Stimulated activated effector memory CD8-positive, alpha-beta T cell treated with anti-CD3 and anti-CD28 coated beads, Interleukin-12 subunit alpha, Interleukin-12 subunit beta, amount 100 ng/mL, for 72 hours (primary cell): Measurements from ENCODE around the gene CARHSP1.
"Not testable (repeated sequence)": the region's sequence is repeated elsewhere in the genome, so short reads cannot be mapped to it uniquely, and the experiment has no call there.

Experiments used
- ATAC-seq: fragments of 150-1000 bp; cut with Tn5 transposase; 2 replicates; pipeline ENCODE4 v1.10.0; 2021
- DNase-seq, 2 donors: peaks; one replicate each; pipeline ENCODE4 v3.0.0; 2021 to 2022; ENCODE audit warnings: low spot score in 2 of 2
- H3K27ac Mint-ChIP-seq: one replicate; pipeline ENCODE4 v1.8.0; 2022; ENCODE audit warnings: mild to moderate bottlenecking, mixed read lengths
- H3K36me3 Mint-ChIP-seq: one replicate; pipeline ENCODE4 v1.8.0; 2022; ENCODE audit warnings: mild to moderate bottlenecking, mixed read lengths
- H3K4me1 Mint-ChIP-seq: one replicate; pipeline ENCODE4 v1.8.0; 2022; ENCODE audit warnings: mixed read lengths
- H3K4me3 Mint-ChIP-seq: one replicate; pipeline ENCODE4 v1.8.0; 2022; ENCODE audit warnings: mild to moderate bottlenecking, mixed read lengths
- H3K9me3 Mint-ChIP-seq: one replicate; pipeline ENCODE4 v1.8.0; 2022; ENCODE audit warnings: mixed read lengths

The CARHSP1 gene

DNA sequence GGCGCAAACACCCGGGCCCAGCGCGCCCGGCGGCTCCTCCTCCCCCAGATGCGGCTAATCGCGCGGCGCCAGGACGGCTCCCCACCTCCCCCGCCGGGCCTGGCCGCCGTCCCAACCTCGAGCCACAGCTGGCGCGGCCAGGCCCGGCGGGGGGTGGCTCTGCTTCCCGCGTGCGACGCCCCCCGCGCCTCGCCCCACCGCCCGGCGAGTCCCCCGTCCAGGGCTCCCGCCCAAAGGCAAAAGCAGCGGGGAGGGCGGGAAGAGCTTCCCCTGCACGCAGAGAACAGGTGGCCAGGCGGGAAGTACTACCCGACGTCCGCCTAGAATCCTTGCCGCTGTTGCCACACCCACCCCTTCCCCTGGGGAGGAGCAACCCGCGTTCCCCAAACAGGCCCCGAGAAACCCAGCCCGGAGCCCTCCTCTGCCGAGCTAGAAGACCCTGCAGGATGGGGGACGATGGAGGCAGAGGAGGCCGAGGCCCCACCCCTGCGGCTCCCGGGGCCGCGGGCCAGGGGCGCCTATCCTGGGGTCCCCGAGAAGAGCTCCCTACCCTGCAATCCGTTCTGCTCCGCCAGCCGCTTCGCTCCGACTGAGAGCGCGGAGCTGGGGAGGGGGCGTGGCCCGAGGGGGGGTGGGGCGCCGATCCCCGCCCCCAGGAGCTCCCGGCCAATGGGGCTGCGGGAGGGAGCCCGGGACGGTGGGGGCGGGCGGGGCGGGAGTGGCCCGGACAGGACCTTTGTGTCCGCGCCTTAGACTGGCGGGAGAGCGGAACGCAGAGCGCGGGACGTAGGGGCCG is at the start of gene CARHSP1:
TSS of gene CARHSP1 (minus strand) at position 591 of the 796 bp plus-strand sequence. CDS start 9,678 bp downstream, outside the sequence.
- Mint-ChIP-seq H3K36me3 (peaks cover 42% of the 10 kb centered on the region), H3K9me3 (no peaks in the 10 kb centered on the region), H3K4me3 (peak within 1 kb of the TSS; percentile 95), H3K27ac (peak within 1 kb of the TSS; percentile 93), H3K4me1 (peaks cover 51% of the 10 kb centered on the region)
- DNase-seq (peak; percentile 81 to 94), ATAC-seq (peak; percentile 84)

DNA sequence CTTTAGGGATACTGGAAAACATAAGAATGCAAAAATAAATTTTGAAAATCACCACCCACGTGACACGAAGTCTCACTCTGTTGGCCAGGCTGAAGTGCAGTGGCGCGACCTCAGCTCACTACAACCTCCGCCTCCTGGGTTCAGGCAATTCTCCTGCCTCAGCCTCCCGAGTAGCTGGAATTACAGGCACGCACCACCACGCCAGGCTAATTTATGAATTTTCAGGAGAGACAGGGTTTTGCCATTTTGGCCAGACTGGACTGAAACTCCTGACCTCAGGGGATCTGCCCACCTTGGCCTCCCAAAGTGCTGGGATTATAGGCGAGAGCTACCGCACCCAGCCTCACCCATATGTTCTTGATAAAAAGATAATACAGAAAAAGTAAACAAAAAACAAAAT is 48.5 kb upstream of the CARHSP1 start:
- H3K4me1 Mint-ChIP-seq, result peaks cover 39% of the 10 kb centered on the region
- not testable (repeated sequence) for H3K27ac Mint-ChIP-seq, H3K9me3 Mint-ChIP-seq, H3K4me3 Mint-ChIP-seq, DNase-seq, ATAC-seq
- H3K36me3 Mint-ChIP-seq, result peaks cover 100% of the 10 kb centered on the region

DNA sequence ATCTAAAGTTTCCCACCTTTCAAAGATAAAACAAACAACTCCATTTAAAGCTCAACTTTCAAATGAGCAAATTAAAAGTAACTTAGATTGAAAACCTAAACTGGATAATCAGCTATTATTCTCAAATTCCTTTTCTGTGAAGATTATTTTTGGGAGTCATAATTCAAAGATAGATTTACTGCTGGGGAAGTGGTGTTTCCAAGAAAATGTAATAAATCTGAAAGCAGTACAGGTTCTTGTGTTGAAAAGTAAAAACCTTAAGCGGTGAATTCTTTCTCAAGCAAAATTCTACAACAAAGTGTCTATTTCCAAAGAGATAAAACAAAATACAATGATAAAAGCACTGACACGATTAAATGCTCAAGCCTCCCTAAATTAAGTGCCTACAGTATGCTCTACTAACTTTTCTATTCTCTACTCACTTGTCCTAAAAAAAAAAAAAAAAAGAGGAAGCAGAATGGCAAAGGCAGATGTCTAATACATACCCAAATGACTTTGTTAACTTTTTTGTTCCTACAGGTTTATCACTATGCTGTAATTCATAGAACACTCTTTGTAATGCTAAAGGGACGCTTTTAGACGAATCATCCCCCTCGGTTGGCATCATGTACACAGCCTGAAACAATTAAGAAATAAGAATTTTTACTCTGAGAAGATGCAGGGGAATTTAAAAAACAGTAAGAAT is 47.9 kb upstream of the CARHSP1 start:
- ATAC-seq, result no peak
- peaks cover 39% of the 10 kb centered on the region for H3K4me1 Mint-ChIP-seq

DNA sequence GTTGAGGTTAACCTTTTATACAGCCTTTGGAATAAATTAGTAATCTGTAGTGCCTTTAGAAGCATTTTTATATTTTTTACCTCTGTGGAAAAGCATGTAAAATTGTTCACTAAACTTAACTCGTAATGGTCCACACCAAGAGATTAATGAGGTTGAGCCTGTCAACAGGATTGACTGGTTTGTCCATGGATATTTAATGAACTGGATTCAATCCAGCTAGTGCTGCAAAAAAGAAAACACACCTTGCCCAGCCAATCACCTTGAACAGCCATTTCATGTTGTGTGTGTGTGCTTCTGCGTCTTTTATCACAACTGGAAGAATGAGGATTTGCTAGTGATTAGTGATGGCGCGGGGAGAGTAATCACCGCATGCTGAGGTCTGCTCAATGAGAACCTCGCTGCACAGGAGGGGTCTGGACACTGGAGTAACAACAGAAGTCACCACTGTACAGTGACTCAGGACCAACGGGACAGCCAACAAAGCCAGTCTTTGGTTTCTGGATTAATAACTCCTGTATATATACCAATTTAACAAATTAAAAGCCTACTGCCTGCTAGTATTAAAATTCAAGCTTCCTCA is 47.0 kb upstream of the CARHSP1 start:
- Mint-ChIP-seq H3K9me3 (no peaks in the 10 kb centered on the region), H3K27ac (peak overlapping the region; percentile 43), H3K4me3 (no peak overlapping the region), H3K4me1 (peaks cover 39% of the 10 kb centered on the region), H3K36me3 (peaks cover 100% of the 10 kb centered on the region)
- ATAC-seq, result no peak
- no peak for DNase-seq

More for the DNA sequence above, 47.9 kb upstream of the CARHSP1 start:
- Mint-ChIP-seq H3K27ac (peak overlapping the region; percentile 43), H3K36me3 (peaks cover 100% of the 10 kb centered on the region), H3K9me3 (no peaks in the 10 kb centered on the region), H3K4me3 (no peak overlapping the region)
- DNase-seq, result no peak

DNA sequence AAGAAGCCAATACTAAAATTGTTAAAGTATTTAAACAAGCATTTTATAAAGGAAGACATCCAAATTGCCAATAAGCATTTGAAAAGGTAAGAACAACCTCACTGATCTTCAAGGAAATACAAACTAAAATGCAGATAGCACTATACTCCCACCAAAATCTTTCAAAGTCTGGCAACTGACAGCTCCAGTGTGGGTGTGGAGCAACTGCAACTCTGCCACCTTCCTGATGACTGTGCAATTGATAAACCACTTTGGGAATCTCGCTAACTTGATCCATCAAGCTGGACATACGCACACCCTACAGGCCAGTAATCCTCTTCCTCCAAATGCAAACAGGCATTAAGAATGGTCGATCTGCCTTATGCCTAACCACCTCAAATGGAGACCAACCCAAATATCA is 45.3 kb upstream of the CARHSP1 start:
- H3K4me3 Mint-ChIP-seq, result no peak overlapping the region
- no peak for DNase-seq
- peaks cover 100% of the 10 kb centered on the region for H3K36me3 Mint-ChIP-seq
- no peak for ATAC-seq
- peak overlapping the region; percentile 6 for H3K27ac Mint-ChIP-seq
- H3K4me1 Mint-ChIP-seq, result peaks cover 26% of the 10 kb centered on the region
- no peaks in the 10 kb centered on the region for H3K9me3 Mint-ChIP-seq

DNA sequence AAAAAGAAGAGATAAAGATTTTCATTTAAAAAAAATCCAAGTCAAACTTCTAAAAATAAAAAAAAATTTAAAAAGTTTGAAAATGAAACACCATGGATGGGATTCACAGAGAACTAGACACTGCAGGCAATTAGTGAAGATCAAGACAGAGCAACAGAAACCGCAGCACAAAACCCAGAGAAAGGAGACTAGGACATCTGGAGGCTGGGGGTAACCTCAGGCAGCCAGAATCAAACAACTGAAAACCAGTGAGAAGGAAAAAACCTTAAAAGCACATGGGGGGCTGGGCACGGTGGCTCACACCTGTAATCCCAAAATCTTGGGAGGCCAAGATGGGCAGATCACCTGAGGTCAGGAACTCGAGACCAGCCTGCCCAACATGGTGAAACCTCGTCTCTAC is 44.0 kb upstream of the CARHSP1 start:
- H3K9me3 Mint-ChIP-seq, result no peaks in the 10 kb centered on the region
- peak overlapping the region; percentile 6 for H3K27ac Mint-ChIP-seq
- DNase-seq, result no peak
- no peak for ATAC-seq
- H3K4me1 Mint-ChIP-seq, result peaks cover 22% of the 10 kb centered on the region
- peaks cover 100% of the 10 kb centered on the region for H3K36me3 Mint-ChIP-seq
- H3K4me3 Mint-ChIP-seq, result no peak overlapping the region

DNA sequence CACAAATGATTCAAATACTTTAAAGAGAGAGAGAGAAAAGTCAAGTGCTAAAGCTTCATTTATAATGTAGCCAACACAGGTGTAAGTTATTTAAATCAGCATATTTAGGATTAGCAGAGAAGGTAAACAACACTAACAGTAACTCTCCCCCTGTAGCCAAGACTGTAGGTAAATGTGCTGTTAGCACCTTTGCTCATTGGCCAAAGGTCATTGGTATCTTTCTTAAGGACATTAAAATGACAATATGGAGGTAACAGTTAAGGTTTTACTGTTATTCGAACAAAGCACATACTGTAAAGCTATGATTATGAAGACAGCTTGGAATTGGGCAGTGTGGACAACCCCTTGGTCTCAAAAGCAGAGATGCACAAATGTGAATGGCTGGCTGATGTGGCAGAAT is 42.0 kb upstream of the CARHSP1 start:
- DNase-seq (no peak), ATAC-seq (no peak)
- H3K4me1 Mint-ChIP-seq, result peaks cover 22% of the 10 kb centered on the region
- H3K4me3 Mint-ChIP-seq, result no peak overlapping the region
- H3K36me3 Mint-ChIP-seq, result peaks cover 100% of the 10 kb centered on the region
- peak overlapping the region; percentile 91 for H3K27ac Mint-ChIP-seq
- H3K9me3 Mint-ChIP-seq, result no peaks in the 10 kb centered on the region

DNA sequence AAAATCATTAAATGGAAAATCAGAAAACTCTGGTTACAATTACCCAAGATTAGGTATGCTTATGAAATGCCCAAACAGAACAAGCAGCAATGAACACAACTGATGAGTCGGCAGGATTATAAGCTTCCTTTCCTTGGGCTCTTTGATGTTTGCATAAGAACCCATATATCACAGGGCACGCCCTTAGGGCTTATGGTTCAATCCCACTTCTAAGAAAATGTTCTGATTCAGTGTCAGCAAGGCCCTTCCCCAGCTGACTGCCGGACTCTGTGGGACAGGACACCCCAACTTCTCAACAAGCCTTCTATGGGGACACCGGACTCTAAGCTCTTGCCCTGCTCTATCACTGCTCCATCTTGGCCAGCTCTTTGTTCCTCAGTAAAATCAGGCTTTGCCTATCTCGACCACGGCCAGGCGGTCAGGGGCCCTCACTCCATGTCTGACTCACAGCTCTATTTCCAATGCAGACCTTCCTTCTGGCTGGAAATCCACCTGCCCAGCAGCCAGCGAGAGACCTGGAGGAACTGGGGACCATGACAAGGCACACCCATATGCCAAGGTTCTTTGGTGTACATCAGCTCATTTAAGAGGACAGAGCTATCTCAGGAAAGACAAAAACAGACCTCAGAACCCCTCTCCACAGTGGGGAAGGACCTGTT is 40.1 kb upstream of the CARHSP1 start:
- Mint-ChIP-seq H3K27ac (peak overlapping the region; percentile 29), H3K4me1 (peaks cover 22% of the 10 kb centered on the region), H3K9me3 (no peaks in the 10 kb centered on the region), H3K4me3 (no peak overlapping the region), H3K36me3 (peaks cover 100% of the 10 kb centered on the region)
- ATAC-seq, result no peak
- DNase-seq, result no peak

DNA sequence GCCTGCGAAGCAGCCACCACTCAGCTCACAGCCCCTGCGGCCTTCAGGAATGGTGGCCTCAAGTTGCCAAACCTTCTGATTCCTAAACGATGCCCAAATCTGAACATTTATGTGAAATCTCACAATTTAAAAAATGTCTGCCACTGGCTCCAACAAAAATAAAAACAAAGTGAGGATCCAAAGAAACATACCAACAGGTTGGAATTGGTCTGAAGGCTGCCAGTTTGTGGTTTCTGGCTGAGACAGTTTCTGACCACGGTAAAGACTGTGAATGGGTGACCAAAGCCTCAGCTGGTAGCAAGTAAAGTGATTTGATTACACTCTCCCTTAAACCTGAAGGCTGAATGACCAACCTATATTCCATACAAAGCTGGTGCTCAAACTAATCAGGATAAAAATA is 38.3 kb upstream of the CARHSP1 start:
- Mint-ChIP-seq H3K36me3 (peaks cover 100% of the 10 kb centered on the region), H3K27ac (peak overlapping the region; percentile 63), H3K4me3 (no peak overlapping the region), H3K9me3 (no peaks in the 10 kb centered on the region), H3K4me1 (peaks cover 16% of the 10 kb centered on the region)
- ATAC-seq (no peak), DNase-seq (no peak)

DNA sequence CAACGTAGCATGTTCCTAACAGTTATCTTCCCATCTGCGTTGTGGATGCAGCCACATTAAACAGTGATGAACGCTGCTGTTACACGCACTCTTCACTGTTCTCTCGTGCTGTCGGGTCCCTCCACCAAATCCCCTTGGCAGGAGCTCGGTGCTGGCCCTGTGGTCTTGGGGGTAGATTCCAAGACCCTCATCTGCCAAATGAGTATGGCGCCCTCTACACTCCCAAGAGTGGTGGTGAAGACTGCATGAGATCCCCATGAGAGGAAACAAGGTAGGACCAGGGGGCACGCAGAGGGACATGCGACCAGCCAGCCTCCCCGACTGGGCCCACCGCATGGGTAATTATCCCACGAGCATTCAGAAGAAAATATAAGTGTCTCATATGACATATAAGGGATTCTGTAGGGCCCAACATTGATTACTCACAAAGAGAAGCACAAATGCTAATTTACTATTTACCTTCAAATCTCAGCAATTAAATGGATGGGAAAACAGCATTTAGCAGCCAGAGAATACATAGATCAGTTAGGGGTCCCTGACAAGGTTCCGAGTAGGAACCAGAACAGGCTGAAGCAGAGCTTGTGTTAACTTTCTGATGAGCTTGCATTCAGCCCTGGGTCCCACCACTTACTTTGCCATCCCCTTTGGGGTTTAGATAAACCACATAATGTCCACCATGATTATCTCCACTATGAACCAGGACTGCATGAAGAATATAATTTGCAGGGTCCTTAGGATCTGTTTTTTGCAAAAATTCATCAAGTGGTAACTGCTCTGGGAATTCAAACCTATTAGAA is 37.2 kb upstream of the CARHSP1 start:
- Mint-ChIP-seq H3K36me3 (peaks cover 100% of the 10 kb centered on the region), H3K4me3 (no peak overlapping the region), H3K9me3 (no peaks in the 10 kb centered on the region), H3K27ac (no peak overlapping the region), H3K4me1 (peaks cover 9% of the 10 kb centered on the region)
- DNase-seq (no peak), ATAC-seq (no peak)

DNA sequence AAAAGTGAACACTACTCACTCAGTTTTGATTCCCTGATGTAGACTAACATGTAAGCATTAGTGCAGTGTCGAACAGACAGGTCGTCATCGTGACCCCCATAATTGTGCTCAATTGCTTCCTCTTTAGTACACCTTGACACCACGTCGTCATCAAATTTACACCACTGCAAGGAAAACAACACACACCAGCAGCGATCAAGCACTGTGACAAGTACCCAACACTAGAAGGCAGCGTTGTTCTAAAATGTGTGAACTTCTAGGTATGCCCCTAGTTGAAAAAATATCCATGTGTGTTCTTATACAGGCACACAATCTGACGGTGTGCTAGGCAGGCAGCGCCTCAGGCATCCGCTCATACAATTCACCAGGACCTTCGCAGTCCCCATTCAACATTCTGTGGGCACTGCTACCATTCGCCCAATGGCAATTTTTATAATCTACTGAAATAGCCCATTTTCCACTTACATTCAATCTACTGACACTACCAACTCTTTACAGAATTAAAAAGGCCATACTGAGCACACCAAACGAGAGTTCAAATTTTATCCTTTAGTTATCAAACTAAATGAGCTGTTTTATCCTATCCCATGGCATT is 36.5 kb upstream of the CARHSP1 start:
- H3K9me3 Mint-ChIP-seq, result no peaks in the 10 kb centered on the region
- DNase-seq (no peak), ATAC-seq (peak; percentile 60)
- H3K4me3 Mint-ChIP-seq, result no peak overlapping the region
- no peak overlapping the region for H3K27ac Mint-ChIP-seq
- peaks cover 100% of the 10 kb centered on the region for H3K36me3 Mint-ChIP-seq
- H3K4me1 Mint-ChIP-seq, result peaks cover 7% of the 10 kb centered on the region

DNA sequence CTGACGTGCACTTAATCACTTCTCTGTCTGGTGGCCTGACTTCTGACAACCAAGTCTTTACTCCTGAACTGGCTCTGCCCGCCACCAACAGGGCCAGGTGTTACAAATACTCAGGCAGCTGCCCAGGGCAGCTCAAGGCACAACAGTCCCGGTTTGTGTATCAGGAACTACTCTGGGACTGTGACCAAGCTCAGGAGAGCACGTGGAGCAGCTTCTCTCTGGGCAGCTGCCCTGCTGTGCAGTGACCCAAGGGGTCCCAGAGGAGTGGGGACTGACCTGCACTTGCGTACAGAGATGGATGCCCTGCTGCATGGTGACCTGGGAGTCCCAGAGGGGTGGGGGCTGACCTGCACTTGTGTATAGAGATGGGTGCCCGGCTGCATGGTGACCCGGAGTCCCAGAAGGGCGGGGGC is 35.2 kb upstream of the CARHSP1 start:
- H3K4me3 Mint-ChIP-seq, result no peak overlapping the region
- DNase-seq, result no peak
- H3K27ac Mint-ChIP-seq, result peak overlapping the region; percentile 68
- H3K4me1 Mint-ChIP-seq, result peaks cover 2% of the 10 kb centered on the region
- H3K9me3 Mint-ChIP-seq, result no peaks in the 10 kb centered on the region
- H3K36me3 Mint-ChIP-seq, result peaks cover 100% of the 10 kb centered on the region
- ATAC-seq, result no peak

DNA sequence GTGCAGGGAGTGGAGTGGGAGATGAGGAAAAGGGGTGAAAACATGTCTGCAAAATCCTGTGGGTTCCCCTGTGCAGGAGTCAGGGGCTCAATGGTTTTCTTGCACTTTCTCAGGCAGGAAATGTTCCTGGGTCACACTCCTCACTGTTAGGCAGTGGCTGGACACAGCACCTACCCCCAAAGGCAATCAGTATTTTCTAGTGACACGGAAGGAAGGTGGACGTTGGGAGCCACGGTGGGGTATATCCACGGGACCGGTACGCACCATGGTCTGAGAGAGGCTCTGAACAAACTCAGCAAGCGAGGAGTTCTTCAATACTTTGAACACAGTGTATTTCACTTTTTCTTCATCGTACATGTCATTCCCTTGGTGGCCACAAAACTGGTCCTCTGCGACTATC is 34.2 kb upstream of the CARHSP1 start:
- ATAC-seq, result no peak
- peaks cover 100% of the 10 kb centered on the region for H3K36me3 Mint-ChIP-seq

DNA sequence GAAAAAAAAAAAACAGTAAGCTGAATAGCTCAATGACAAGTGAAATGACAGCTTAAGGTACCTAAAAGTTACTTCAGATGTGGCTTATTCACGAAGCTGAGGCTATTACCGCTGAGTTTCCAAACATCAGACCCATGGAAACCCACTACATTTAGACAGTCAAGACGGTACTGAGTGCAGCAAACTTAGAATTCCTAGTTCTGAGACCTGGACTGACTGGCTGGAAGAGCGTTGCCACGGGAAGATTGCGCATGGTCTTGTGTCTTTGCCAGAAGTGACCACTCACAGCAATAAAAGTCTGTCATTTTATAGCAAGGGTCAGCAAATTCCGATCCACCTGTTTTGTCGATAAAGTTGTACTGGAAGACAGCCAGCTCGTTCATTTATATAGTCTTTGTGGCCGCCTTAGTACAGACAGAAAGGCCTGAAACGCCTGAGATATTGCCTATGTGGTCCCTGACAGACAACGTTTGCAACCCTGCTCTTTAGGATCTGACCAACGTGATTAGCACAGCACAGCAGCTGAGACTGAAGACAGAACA is 32.6 kb upstream of the CARHSP1 start:
- peaks cover 100% of the 10 kb centered on the region for H3K36me3 Mint-ChIP-seq

More for the DNA sequence above, 34.2 kb upstream of the CARHSP1 start:
- DNase-seq, result no peak
- no peak overlapping the region for H3K27ac Mint-ChIP-seq
- H3K9me3 Mint-ChIP-seq, result no peaks in the 10 kb centered on the region
- H3K4me1 Mint-ChIP-seq, result no peaks in the 10 kb centered on the region
- no peak overlapping the region for H3K4me3 Mint-ChIP-seq

More for the DNA sequence above, 32.6 kb upstream of the CARHSP1 start:
- DNase-seq, result no peak
- Mint-ChIP-seq H3K4me3 (no peak overlapping the region), H3K9me3 (no peaks in the 10 kb centered on the region), H3K4me1 (no peaks in the 10 kb centered on the region), H3K27ac (no peak overlapping the region)
- no peak for ATAC-seq
